ENCODE results near the gene MTOR.

GRCh38 chr1:11245904-11246719 lies 16.2 kb downstream of the MTOR start:
- TF ChIP-seq CTCF (IDR thresholded peaks at IDR 0.05; ENCODE audit: control extremely low read depth in 1 of 3, insufficient read depth in 1 of 3, low read depth in 1 of 3, low read length in 3 of 3) (no peak), NRF1 (IDR thresholded peaks at IDR 0.05; ENCODE audit: low read depth, low read length) (no peak), EP300 (IDR thresholded peaks at IDR 0.05; ENCODE audit: borderline replicate concordance in 1 of 2, low read depth in 2 of 2, low read length in 2 of 2) (no peak)

Data from H1 (cell line).